Hepatocyte (in vitro differentiated cells): ENCODE data around the gene MARCHF3.

Source experiments
- CTCF ChIP-seq: fragments of 200-600 bp; sonication (generic); IDR thresholded peaks from 2 replicates; pipeline ENCODE4 v1.5.1; 2016; ENCODE audit warnings: antibody characterized with exemption, mild to moderate bottlenecking; ENCODE audit not compliant: poor library complexity
- EZH2 ChIP-seq: fragments of 200-600 bp; sonication (generic); IDR thresholded peaks from 2 replicates; pipeline ENCODE4 v1.6.1; 2016; ENCODE audit warnings: antibody characterized with exemption, mild to moderate bottlenecking, borderline replicate concordance
- EZH2phosphoT487 ChIP-seq: fragments of 200-600 bp; sonication (generic); IDR thresholded peaks from one replicate; pipeline ENCODE4 v1.6.1; 2018; ENCODE audit warnings: antibody characterized with exemption, mild to moderate bottlenecking, low read depth, moderate library complexity; ENCODE audit not compliant: unreplicated experiment, severe bottlenecking

GRCh38 chr5:126848253-126848652 lies 182.1 kb downstream of the MARCHF3 start:
- TF ChIP-seq CTCF = no peak
- TF ChIP-seq EZH2phosphoT487 = no peak
- TF ChIP-seq EZH2 = no peak
